ENCODE measurements around the gene SVIL.

The SVIL gene

DNA sequence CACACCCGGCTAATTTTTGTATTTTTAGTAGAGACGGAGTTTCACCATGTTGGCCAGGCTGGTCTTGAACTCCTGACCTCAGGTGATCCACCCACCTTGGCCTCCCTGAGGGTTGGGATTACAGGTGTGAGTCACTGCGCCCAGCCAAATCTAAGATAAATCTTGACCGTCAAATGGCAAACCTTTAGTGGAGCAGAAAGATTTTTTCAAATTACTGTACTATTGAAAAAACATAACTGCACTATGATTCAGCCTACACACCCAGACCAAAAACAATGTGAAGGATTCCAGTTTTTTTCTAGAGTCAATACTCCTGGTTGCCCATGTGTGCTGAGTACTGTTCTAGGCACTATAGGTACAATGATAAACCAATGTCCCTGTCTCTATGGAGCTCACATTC lies 33.9 kb upstream of the SVIL start:
- Histone ChIP-seq H3K9me3 (no peaks in the 10 kb centered on the region), H3K36me3 (peaks cover 0 to 13% (median under 1%) of the 10 kb centered on the region in 3 donors), H3K27ac (peak overlapping the region; percentile 23 to 26), H3K4me3 (no peak overlapping the region), H3K4me1 (peaks cover 0 to 61% (median 27%) of the 10 kb centered on the region in 4 donors), H3K27me3 (no peaks in the 10 kb centered on the region)
- no peak for TF ChIP-seq CTCF (IDR thresholded peaks at IDR 0.05)
- intact Hi-C loops (cut with DNase I; ENCODE audit: low total_unique reads), result no loop called here
- no peak for DNase-seq

- H3K4me1 ChIP-seq, result peaks cover 0 to 60% (median 30%) of the 10 kb centered on the region in 4 donors
- TF ChIP-seq CTCF (IDR thresholded peaks at IDR 0.05), result no peak
- no peak overlapping the region for H3K4me3 ChIP-seq
- no peaks in the 10 kb centered on the region for H3K27me3 ChIP-seq
- no peak overlapping the region for H3K27ac ChIP-seq
- no peak for DNase-seq
- no peaks in the 10 kb centered on the region for H3K9me3 ChIP-seq
- intact Hi-C loops (cut with DNase I; ENCODE audit: low total_unique reads), result no loop called here
- peaks cover 0 to 13% (median 0%) of the 10 kb centered on the region in 3 donors for H3K36me3 ChIP-seq
These were observed 32.4 kb upstream of the SVIL start for GRCh38 chr10:29667191-29667590.

GRCh38 chr10:29666201-29666600 lies 31.4 kb upstream of the SVIL start:
- TF ChIP-seq CTCF (IDR thresholded peaks at IDR 0.05), result no peak
- no peak overlapping the region for H3K4me3 ChIP-seq
- no peaks in the 10 kb centered on the region for H3K27me3 ChIP-seq
- H3K36me3 ChIP-seq, result peaks cover 0 to 13% (median 0%) of the 10 kb centered on the region in 3 donors
- no peaks in the 10 kb centered on the region for H3K9me3 ChIP-seq
- no peak for DNase-seq
- intact Hi-C loops (cut with DNase I; ENCODE audit: low total_unique reads), result no loop called here
- no peak overlapping the region for H3K27ac ChIP-seq
- H3K4me1 ChIP-seq, result peaks cover 0 to 68% (median 38%) of the 10 kb centered on the region in 4 donors

DNA sequence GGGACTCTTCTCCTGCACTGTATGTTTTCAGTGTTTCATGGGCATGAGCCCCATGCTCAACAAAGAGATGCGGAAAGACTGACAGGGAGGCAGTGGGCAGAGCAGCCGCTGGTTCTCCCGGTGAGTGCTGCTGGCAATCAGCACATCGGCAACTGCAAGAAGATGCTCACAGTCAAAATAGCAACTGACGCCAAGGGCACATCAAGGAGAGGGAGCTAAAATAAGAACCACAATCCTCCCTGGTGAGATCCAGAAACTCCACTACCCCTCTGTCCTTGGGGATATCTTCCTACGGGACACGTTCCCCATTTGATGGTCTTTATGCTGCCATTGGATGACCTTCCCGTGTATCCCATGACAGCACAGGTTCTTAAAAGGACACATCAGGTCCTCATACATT lies 28.9 kb upstream of the SVIL start:
- Histone ChIP-seq H3K4me1 (peaks cover 0 to 69% (median 47%) of the 10 kb centered on the region in 4 donors), H3K9me3 (no peaks in the 10 kb centered on the region), H3K27me3 (no peaks in the 10 kb centered on the region), H3K27ac (no peak overlapping the region), H3K36me3 (peaks cover 0 to 5% (median 0%) of the 10 kb centered on the region in 3 donors), H3K4me3 (no peak overlapping the region)
- no peak for TF ChIP-seq CTCF (IDR thresholded peaks at IDR 0.05)
- no peak for DNase-seq
- intact Hi-C loops (cut with DNase I; ENCODE audit: low total_unique reads), result no loop called here

- TF ChIP-seq CTCF (IDR thresholded peaks at IDR 0.05), result peak; percentile 55 to 64
- Histone ChIP-seq H3K9me3 (peaks cover 0 to 4% (median 0%) of the 10 kb centered on the region in 3 donors), H3K4me3 (peak overlapping the region in 1 of 2 donors; percentile 4), H3K36me3 (peaks cover 16 to 23% (median 18%) of the 10 kb centered on the region in 3 donors), H3K27me3 (no peaks in the 10 kb centered on the region), H3K27ac (peak overlapping the region; percentile 58 to 64), H3K4me1 (peaks cover 0 to 70% (median 45%) of the 10 kb centered on the region in 4 donors)
- intact Hi-C loops (cut with DNase I; ENCODE audit: low total_unique reads), result no loop called here
- DNase-seq, result peak; percentile 55 to 87
These were observed 24.5 kb upstream of the SVIL start for GRCh38 chr10:29658984-29659965.
